HG03521 (cell line): Measurements from ENCODE around the gene CWC22.
"Not testable (repeated sequence)": the region's sequence is repeated elsewhere in the genome, so short reads cannot be mapped to it uniquely, and the experiment has no call there.

ENCODE experiments used
- ATAC-seq: cut with Tn5 transposase; IDR thresholded peaks from one replicate; pipeline ENCODE4 v1.9.1; 2021; ENCODE audit warnings: mild to moderate bottlenecking, moderate library complexity; ENCODE audit not compliant: unreplicated experiment

The CWC22 gene

GRCh38 chr2:180003559-180003958, 3.5 kb downstream of the CWC22 start:
- no peak for ATAC-seq

GRCh38 chr2:180003073-180003472, 4.0 kb downstream of the CWC22 start:
- no peak for ATAC-seq

GRCh38 chr2:180002198-180002770, 4.8 kb downstream of the CWC22 start:
- no peak for ATAC-seq

GRCh38 chr2:180001726-180002125, 5.4 kb downstream of the CWC22 start:
- ATAC-seq = no peak

DNA sequence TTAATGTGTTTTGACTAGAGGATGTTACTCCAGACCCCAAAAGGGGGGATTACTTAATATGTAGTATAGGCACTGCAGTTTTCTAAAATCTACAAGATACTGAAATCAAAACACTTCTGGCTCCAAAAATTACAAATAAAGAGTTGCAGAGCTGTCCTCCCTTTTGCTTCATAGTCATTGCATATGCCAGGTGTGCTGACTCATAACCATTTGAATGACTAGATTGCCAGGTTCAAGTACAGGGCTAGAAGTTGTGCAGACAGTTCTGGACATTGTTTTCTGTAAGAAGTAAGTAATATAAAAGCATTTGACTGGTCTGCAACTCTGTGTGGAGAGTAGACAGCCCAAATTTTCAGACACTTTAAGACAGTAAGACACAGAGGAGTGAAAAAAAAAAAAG, 6.7 kb downstream of the CWC22 start:
- ATAC-seq = no peak

DNA sequence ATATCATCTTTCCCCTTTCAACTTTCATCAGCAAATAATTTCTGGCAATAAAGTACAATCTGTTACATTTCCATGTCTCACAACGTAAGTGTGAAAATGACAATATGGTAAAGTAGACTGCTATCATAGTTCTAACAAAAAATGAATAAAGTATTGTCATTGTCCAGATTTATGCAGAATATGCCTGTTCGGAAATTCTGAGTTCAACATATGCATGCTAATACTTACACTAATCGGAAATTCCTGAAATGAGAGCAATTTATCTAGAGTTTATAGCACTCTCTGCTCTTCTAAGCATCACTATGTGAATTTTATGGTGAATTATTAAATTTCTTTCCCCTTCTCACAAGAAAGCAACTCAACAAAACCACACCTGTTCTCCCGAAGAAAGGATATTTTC, 8.1 kb downstream of the CWC22 start:
- no peak for ATAC-seq

- ATAC-seq = no peak
Observed at GRCh38 chr2:179995741-179996515, 11.2 kb downstream of the CWC22 start.

DNA sequence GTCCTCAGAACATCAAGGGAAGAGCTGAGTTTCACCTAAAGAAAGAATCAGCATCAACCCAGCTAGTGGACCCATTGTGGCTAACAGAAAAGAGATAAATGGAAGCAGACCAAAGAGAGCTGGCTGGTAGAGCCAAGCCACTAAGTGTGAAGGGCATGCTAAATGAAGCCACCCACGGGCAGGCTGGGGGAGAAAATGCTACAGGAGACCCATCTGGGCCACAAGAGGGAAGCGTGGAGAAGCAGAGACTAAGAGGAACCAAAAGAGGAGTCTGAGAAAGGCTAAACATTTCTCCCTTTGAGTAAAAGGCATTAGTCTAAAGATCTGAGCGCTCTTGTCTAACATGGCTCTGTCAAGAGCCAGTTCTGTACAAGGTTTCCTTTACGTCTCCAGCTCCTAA, 15.8 kb downstream of the CWC22 start:
- peak; percentile 48 for ATAC-seq

GRCh38 chr2:179990676-179991317, 16.3 kb downstream of the CWC22 start:
- no peak for ATAC-seq

- no peak for ATAC-seq
Observed at GRCh38 chr2:179987916-179988315, 19.2 kb downstream of the CWC22 start.

GRCh38 chr2:179985163-179985820, 21.8 kb downstream of the CWC22 start:
- peak; percentile 91 for ATAC-seq

DNA sequence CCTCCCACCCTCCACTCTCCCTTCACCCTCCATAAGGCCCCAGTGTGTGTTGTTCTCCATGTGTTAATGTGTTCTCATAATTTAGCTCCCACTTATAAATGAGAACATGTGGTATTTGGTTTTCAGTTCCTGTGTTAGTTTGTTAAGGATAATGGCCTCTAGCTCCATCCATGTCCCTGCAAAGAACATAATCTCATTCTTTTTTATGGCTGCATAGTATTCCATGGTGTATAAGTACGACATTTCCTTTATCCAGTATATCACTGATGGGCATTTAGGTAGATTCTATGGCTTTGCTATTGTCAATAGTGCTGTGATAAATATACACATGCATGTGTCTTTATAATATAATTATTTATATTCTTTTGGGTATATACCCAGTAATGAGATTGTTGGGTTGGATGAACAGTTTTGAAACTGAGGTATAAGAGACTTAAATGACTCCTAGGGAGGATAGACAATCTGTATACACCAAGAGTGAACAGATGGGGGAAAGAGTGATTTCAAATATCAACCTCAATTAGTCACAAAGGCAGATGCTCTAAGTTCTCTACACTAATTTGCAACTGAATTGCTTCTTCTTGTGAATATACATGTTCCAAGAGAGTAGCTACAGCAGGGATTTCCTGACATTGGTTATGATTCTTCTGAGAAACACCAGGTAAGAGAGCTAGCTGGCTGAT, 23.7 kb downstream of the CWC22 start:
- ATAC-seq = no peak

- no peak for ATAC-seq
Observed at GRCh38 chr2:179981085-179981484, 26.0 kb downstream of the CWC22 start.

DNA sequence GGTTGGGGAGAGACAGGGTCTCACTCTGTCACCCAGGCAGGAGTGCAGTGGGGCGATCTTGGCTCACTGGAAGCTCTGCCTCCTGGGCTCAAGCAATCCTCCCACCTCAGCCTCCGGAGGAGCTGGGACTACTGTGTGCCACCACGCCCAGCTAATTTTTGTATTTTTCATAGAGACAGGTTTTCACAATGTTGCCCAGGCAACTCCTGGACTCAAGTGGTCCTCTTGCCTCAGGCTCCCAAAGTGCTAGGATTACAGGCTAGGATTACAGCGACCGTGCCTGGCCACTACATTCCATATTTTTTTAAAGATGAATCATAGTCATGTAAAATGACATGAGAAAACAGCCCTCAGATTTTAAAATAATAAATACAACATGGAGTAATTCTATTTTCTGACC, 32.3 kb downstream of the CWC22 start:
- ATAC-seq = no peak

GRCh38 chr2:179966778-179967394, 40.2 kb downstream of the CWC22 start:
- ATAC-seq = no peak

GRCh38 chr2:179965291-179966258, 41.5 kb downstream of the CWC22 start:
- ATAC-seq = no peak

DNA sequence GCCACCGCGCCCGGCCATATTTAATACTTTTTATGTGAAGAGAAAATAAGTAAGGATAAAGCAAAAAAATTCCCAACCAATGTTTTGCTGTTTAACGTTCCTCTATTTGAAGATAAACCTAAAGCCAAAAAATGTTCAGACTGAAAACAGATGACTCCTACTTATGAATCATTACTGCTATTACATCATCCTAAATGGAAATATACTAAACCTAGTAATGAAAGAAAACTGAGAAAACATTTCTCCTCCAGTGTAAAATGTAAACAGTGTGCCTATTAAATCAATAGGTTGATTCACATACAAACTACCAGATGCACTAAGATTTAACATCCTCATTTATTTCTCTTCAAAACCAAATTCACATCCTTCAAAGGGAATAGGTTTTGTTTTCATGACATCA, 43.5 kb downstream of the CWC22 start:
- no peak for ATAC-seq

- ATAC-seq = not testable (repeated sequence)
Observed at GRCh38 chr2:179958251-179958650, 48.8 kb downstream of the CWC22 start.

GRCh38 chr2:179954026-179954425, 53.1 kb downstream of the CWC22 start:
- ATAC-seq = no peak

DNA sequence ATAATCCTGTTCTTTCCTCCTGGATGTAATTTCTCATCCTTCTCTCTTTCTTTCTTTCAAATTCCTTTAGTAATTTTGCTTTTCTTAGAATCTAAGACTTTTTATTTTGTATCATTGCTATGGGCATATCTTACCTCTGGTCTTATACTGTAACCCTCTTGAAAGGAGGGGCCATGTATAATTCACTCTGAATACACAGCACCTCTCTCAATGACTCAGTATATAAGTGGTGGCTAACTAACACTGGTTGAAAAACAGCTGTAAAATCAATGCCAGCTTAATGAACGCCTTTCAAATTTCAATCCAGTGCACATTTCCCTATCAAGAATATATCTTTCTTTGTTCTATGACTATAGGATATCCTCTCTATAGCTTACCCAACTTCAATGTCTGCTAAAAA, 53.7 kb downstream of the CWC22 start:
- no peak for ATAC-seq
